SK-N-SH (cell line): ENCODE data around the gene CCDC167. TPM values are rescaled to one million over a fixed set of nuclear protein-coding genes. Genes with fewer than 3 reads are reported as not detected.

Experiments
- CTCF ChIA-PET: fragments of 300-600, 350-600 bp; formaldehyde crosslinking; extraction: SDS; loops from one replicate; lab custom pipeline; 2021; lab: Yijun Ruan, JAX
- POLR2A ChIA-PET: fragments of 350-600 bp; sonication (Branson Sonifier 250); formaldehyde crosslinking; extraction: SDS; loops from one replicate; lab custom pipeline; 2020; ENCODE audit warnings: antibody characterized with exemption, inconsistent platforms; lab: Yijun Ruan, JAX
- DNase-seq: peaks from one replicate; pipeline ENCODE4 v3.0.0; 2012
- H2AFZ ChIP-seq: fragments of 200-600 bp; sonication (generic); 2 replicates; pipeline ENCODE4 v1.8.1; 2016; ENCODE audit warnings: antibody characterized with exemption, mild to moderate bottlenecking, low read depth
- H3F3A ChIP-seq: fragments of 200-600 bp; sonication (generic); replicated peaks from 2 replicates; pipeline ENCODE3; 2016; ENCODE audit warnings: antibody characterized with exemption, mild to moderate bottlenecking; ENCODE audit not compliant: insufficient read depth
- H3K27ac ChIP-seq, 2 experiments: fragments of 200-500 bp in 1 of 2; fragments of 200-600 bp in 1 of 2; sonication (Bioruptor generic) in 1 of 2; sonication (generic), shearing (Covaris generic) in 1 of 2; 2 replicates each; pipeline versions ENCODE4 v1.5.1 to v1.6.1; 2014 to 2016; ENCODE audit warnings: low read depth in 2 of 2, inconsistent platforms in 1 of 2, low read length in 1 of 2, mild to moderate bottlenecking in 1 of 2, mixed read lengths in 1 of 2
- H3K27me3 ChIP-seq: fragments of 200-600 bp; sonication (generic), shearing (Covaris generic); 2 replicates; pipeline ENCODE4 v1.6.1; 2016; ENCODE audit warnings: mixed run types; ENCODE audit not compliant: insufficient read depth
- H3K36me3 ChIP-seq, 2 experiments: fragments of 200-500 bp in 1 of 2; fragments of 200-600 bp in 1 of 2; sonication (Bioruptor generic) in 1 of 2; sonication (generic) in 1 of 2; replicated peaks in 1 of 2; 2 replicates each; pipeline versions ENCODE3 to v1.5.1; 2014 to 2016; ENCODE audit warnings: low read length in 1 of 2, mild to moderate bottlenecking in 1 of 2; ENCODE audit not compliant: insufficient read depth in 2 of 2, control insufficient read depth in 1 of 2
- H3K4me1 ChIP-seq, 2 experiments: fragments of 200-500 bp in 1 of 2; fragments of 200-600 bp in 1 of 2; sonication (Bioruptor generic) in 1 of 2; sonication (generic), shearing (Covaris generic) in 1 of 2; 2 replicates each; pipeline versions ENCODE4 v1.5.1 to v1.6.1; 2014 to 2016; ENCODE audit warnings: low read depth in 1 of 2, low read length in 1 of 2, mixed run types in 1 of 2; ENCODE audit not compliant: insufficient read depth in 2 of 2, control insufficient read depth in 1 of 2
- H3K4me2 ChIP-seq: fragments of 200-600 bp; sonication (generic), shearing (Covaris generic); 2 replicates; pipeline ENCODE4 v1.6.1; 2017; ENCODE audit warnings: mixed run types
- H3K4me3 ChIP-seq, 2 experiments: fragments of 200-500 bp in 1 of 2; fragments of 200-600 bp in 1 of 2; sonication (Bioruptor generic) in 1 of 2; sonication (generic), shearing (Covaris generic) in 1 of 2; 2 replicates each; pipeline versions ENCODE4 v1.5.1 to v1.8.1; 2014 to 2016; ENCODE audit warnings: low read depth in 2 of 2, inconsistent platforms in 1 of 2, low read length in 1 of 2, mild to moderate bottlenecking in 1 of 2, mixed read lengths in 1 of 2, moderate library complexity in 1 of 2
- H3K79me2 ChIP-seq: fragments of 200-600 bp; sonication (generic); 2 replicates; pipeline ENCODE4 v1.8.1; 2017; ENCODE audit warnings: mild to moderate bottlenecking; ENCODE audit not compliant: insufficient read depth
- H3K9ac ChIP-seq: fragments of 200-600 bp; sonication (generic); 2 replicates; pipeline ENCODE4 v1.6.1; 2017; ENCODE audit warnings: mixed run types
- H3K9me2 ChIP-seq: fragments of 200-600 bp; sonication (generic); 2 replicates; pipeline ENCODE4 v1.6.1; 2017; ENCODE audit warnings: mixed run types
- H3K9me3 ChIP-seq: fragments of 200-600 bp; sonication (generic); 2 replicates; pipeline ENCODE4 v1.6.1; 2017; ENCODE audit warnings: mixed run types, mild to moderate bottlenecking, moderate library complexity
- H4K20me1 ChIP-seq: fragments of 200-600 bp; sonication (generic); 2 replicates; pipeline ENCODE4 v1.6.1; 2017; ENCODE audit warnings: mild to moderate bottlenecking, mixed run types; ENCODE audit not compliant: insufficient read depth
- CHD2 ChIP-seq: fragments of 150-350 bp; IDR thresholded peaks from 2 replicates; pipeline ENCODE4 v1.6.1; 2018; ENCODE audit warnings: low read length; ENCODE audit not compliant: partially characterized antibody
- ELF1 ChIP-seq: IDR thresholded peaks from 2 replicates; pipeline ENCODE4 v1.4.0; 2012
- EZH2phosphoT487 ChIP-seq: fragments of 200-600 bp; sonication (generic); IDR thresholded peaks from 2 replicates; pipeline ENCODE4 v1.6.1; 2017; ENCODE audit warnings: low read depth, mixed run types, mild to moderate bottlenecking, antibody characterized with exemption, moderate library complexity, borderline replicate concordance
- FOSL2 ChIP-seq: IDR thresholded peaks from 2 replicates; pipeline ENCODE4 v1.4.0; 2012; ENCODE audit warnings: low read depth, mild to moderate bottlenecking, moderate library complexity, borderline replicate concordance
- FOXM1 ChIP-seq: IDR thresholded peaks from 2 replicates; pipeline ENCODE4 v1.4.0; 2012; ENCODE audit warnings: low read depth, mild to moderate bottlenecking
- GABPA ChIP-seq: IDR thresholded peaks from 2 replicates; pipeline ENCODE4 v1.4.0; 2012; ENCODE audit warnings: low read depth, mild to moderate bottlenecking
- GATA2 ChIP-seq: sonication (generic); formaldehyde crosslinking; IDR thresholded peaks from 2 replicates; pipeline ENCODE4 v1.5.0; 2020; ENCODE audit warnings: mild to moderate bottlenecking, missing genetic modification reagents
- JUND ChIP-seq: IDR thresholded peaks from 2 replicates; pipeline ENCODE4 v1.4.0; 2012
- MXI1 ChIP-seq: IDR thresholded peaks from 2 replicates; pipeline ENCODE4 v1.6.1; 2012; ENCODE audit warnings: mild to moderate bottlenecking, low read depth, low read length, improper control_type of control experiment
- NFIC ChIP-seq: IDR thresholded peaks from 2 replicates; pipeline ENCODE4 v1.4.0; 2012; ENCODE audit warnings: borderline replicate concordance
- PBX3 ChIP-seq: IDR thresholded peaks from 2 replicates; pipeline ENCODE4; 2012
- SIN3A ChIP-seq: IDR thresholded peaks from 2 replicates; pipeline ENCODE4 v1.6.1; 2012; ENCODE audit warnings: low read depth, mild to moderate bottlenecking, low read length, moderate library complexity, borderline replicate concordance
- SMC3 ChIP-seq: IDR thresholded peaks from 2 replicates; pipeline ENCODE4 v1.6.1; 2012; ENCODE audit warnings: low read depth, low read length, improper control_type of control experiment
- TAF1 ChIP-seq: IDR thresholded peaks from 2 replicates; pipeline ENCODE4 v1.6.1; 2012; ENCODE audit warnings: low read depth, mild to moderate bottlenecking, low read length, moderate library complexity, borderline replicate concordance
- TCF12 ChIP-seq: IDR thresholded peaks from 2 replicates; pipeline ENCODE4 v1.4.0; 2012
- WGBS: methylation state at CpG from one replicate; pipeline ENCODE4 v1.1.6; 2017; ENCODE audit warnings: low lambda C conversion rate; 5-methylcytosine and 5-hydroxymethylcytosine counted together
- polyA plus RNA-seq, 3 experiments: library from polyadenylated mRNA; depleted of rRNA; stranded (reverse); fragments of >200 nt; gene quantifications; 2 replicates each; pipeline ENCODE4 v1.2.3, GENCODE V29; 2012
- TF ChIP-seq, protein P1 (sequence below): fragments of 200-600 bp; sonication (generic); IDR thresholded peaks from 2 replicates; pipeline ENCODE4 v1.6.1; 2017; ENCODE audit warnings: antibody characterized with exemption, mild to moderate bottlenecking, moderate library complexity
- TF ChIP-seq, protein P2 (sequence below): fragments of 150-350 bp; IDR thresholded peaks from 2 replicates; pipeline ENCODE4 v1.6.1; 2017; ENCODE audit warnings: antibody characterized with exemption, low read length, low read depth, borderline replicate concordance
- TF ChIP-seq, protein P3 (sequence below): IDR thresholded peaks from 2 replicates; pipeline ENCODE4 v1.4.0; 2012; ENCODE audit warnings: low read depth, borderline replicate concordance

The CCDC167 gene
- polyA plus RNA-seq, 1 of the 3 experiments (the other 2 are of a cell fraction) = 49.1 TPM

GRCh38 chr6:37504024-37504423 is 4.3 kb upstream of the CCDC167 start:
- POLR2A ChIA-PET = interaction anchor here (1.0 kb wide), 1 partner anchor 12 kb away, joined by 3 read pairs; no protein-coding TSS in a partner anchor
- CTCF ChIA-PET = interaction anchor here (0.6 to 2.3 kb wide), 5 partner anchors 9 to 54 kb away, joined by 3 to 9 read pairs (median 4); no protein-coding TSS in a partner anchor
- H2AFZ ChIP-seq = no peak overlapping the region

More at GRCh38 chr6:37504024-37504423, 4.3 kb upstream of the CCDC167 start:
- peak overlapping the region in 1 of 2 experiments; percentile 71; a peak in 2 of 4 replicates for H3K27ac ChIP-seq
- peaks cover under 1 to 46% of the 10 kb centered on the region in 2 experiments; a peak in 3 of 4 replicates for H3K4me1 ChIP-seq
- H3K36me3 ChIP-seq = no peaks in the 10 kb centered on the region
- WGBS = 92% methylated on average over 2 of the region's 2 CpGs
- DNase-seq = no peak
- peaks cover 3% of the 10 kb centered on the region; the same call in 1 of the 2 replicates for H3K79me2 ChIP-seq
- no peaks in the 10 kb centered on the region for H3K27me3 ChIP-seq
- H3K9ac ChIP-seq = no peak overlapping the region
- no peaks in the 10 kb centered on the region for H3K9me2 ChIP-seq
- no peak overlapping the region for H3K4me3 ChIP-seq
- H3K9me3 ChIP-seq = no peaks in the 10 kb centered on the region
- no peak for TF ChIP-seq ELF1
- TF ChIP-seq GATA2 (CRISPR knock-in tag) = no peak
- no peak for TF ChIP-seq FOXM1
- TF ChIP-seq CHD2 = no peak
- TF ChIP-seq, protein P1, sequence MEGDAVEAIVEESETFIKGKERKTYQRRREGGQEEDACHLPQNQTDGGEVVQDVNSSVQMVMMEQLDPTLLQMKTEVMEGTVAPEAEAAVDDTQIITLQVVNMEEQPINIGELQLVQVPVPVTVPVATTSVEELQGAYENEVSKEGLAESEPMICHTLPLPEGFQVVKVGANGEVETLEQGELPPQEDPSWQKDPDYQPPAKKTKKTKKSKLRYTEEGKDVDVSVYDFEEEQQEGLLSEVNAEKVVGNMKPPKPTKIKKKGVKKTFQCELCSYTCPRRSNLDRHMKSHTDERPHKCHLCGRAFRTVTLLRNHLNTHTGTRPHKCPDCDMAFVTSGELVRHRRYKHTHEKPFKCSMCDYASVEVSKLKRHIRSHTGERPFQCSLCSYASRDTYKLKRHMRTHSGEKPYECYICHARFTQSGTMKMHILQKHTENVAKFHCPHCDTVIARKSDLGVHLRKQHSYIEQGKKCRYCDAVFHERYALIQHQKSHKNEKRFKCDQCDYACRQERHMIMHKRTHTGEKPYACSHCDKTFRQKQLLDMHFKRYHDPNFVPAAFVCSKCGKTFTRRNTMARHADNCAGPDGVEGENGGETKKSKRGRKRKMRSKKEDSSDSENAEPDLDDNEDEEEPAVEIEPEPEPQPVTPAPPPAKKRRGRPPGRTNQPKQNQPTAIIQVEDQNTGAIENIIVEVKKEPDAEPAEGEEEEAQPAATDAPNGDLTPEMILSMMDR = no peak
- TF ChIP-seq JUND = no peak
- TF ChIP-seq TCF12 = no peak
- no peak for TF ChIP-seq MXI1
- TF ChIP-seq NFIC = no peak
- TF ChIP-seq FOSL2 = no peak
- no peak for TF ChIP-seq GABPA
- TF ChIP-seq, protein P2, sequence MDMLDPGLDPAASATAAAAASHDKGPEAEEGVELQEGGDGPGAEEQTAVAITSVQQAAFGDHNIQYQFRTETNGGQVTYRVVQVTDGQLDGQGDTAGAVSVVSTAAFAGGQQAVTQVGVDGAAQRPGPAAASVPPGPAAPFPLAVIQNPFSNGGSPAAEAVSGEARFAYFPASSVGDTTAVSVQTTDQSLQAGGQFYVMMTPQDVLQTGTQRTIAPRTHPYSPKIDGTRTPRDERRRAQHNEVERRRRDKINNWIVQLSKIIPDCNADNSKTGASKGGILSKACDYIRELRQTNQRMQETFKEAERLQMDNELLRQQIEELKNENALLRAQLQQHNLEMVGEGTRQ = no peak
- TF ChIP-seq TAF1 = no peak
- TF ChIP-seq EZH2phosphoT487 = no peak
- no peak for TF ChIP-seq SIN3A
- no peak for TF ChIP-seq PBX3
- TF ChIP-seq, protein P3, sequence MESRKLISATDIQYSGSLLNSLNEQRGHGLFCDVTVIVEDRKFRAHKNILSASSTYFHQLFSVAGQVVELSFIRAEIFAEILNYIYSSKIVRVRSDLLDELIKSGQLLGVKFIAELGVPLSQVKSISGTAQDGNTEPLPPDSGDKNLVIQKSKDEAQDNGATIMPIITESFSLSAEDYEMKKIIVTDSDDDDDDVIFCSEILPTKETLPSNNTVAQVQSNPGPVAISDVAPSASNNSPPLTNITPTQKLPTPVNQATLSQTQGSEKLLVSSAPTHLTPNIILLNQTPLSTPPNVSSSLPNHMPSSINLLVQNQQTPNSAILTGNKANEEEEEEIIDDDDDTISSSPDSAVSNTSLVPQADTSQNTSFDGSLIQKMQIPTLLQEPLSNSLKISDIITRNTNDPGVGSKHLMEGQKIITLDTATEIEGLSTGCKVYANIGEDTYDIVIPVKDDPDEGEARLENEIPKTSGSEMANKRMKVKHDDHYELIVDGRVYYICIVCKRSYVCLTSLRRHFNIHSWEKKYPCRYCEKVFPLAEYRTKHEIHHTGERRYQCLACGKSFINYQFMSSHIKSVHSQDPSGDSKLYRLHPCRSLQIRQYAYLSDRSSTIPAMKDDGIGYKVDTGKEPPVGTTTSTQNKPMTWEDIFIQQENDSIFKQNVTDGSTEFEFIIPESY = no peak
- TF ChIP-seq SMC3 = no peak
- no peaks in the 10 kb centered on the region for H4K20me1 ChIP-seq
- no peaks in the 10 kb centered on the region for H3F3A ChIP-seq
- no peak overlapping the region for H3K4me2 ChIP-seq
